Liver (tissue), 9 donors: Measurements from ENCODE around the gene CFAP298. TPM values are rescaled to one million over a fixed set of nuclear protein-coding genes. Genes with fewer than 3 reads are reported as not detected.

Experiments used
- DNase-seq: peaks from one replicate; pipeline ENCODE4 v3.0.0-alpha.2; 2017; ENCODE audit warnings: low spot score
- H3K27ac ChIP-seq, 2 donors: one replicate each; pipeline ENCODE4 v1.7.0; 2013; ENCODE audit warnings: inconsistent platforms in 2 of 2, low read length in 2 of 2, control low read depth in 1 of 2, low read depth in 1 of 2, mild to moderate bottlenecking in 1 of 2
- H3K27me3 ChIP-seq, 4 donors: one replicate each; pipeline versions ENCODE4 v1.6.1 to v1.7.0; 2013; ENCODE audit warnings: low read length in 3 of 4, inconsistent platforms in 1 of 4, mild to moderate bottlenecking in 1 of 4, moderate library complexity in 1 of 4; ENCODE audit not compliant: control insufficient read depth in 4 of 4, insufficient read depth in 4 of 4
- H3K36me3 ChIP-seq, 4 donors: one replicate each; pipeline versions ENCODE4 v1.6.1 to v1.7.0; 2013; ENCODE audit warnings: low read length in 3 of 4, mild to moderate bottlenecking in 3 of 4, low read depth in 1 of 4, moderate library complexity in 1 of 4; ENCODE audit not compliant: control insufficient read depth in 4 of 4, insufficient read depth in 3 of 4
- H3K4me1 ChIP-seq, 4 donors: one replicate each; pipeline versions ENCODE4 v1.6.1 to v1.7.0; 2013; ENCODE audit warnings: low read length in 3 of 4, mild to moderate bottlenecking in 3 of 4, moderate library complexity in 1 of 4; ENCODE audit not compliant: control insufficient read depth in 4 of 4, insufficient read depth in 4 of 4
- H3K4me3 ChIP-seq, 3 donors: one replicate each; pipeline versions ENCODE4 v1.6.1 to v1.7.0; 2013; ENCODE audit warnings: low read length in 3 of 3, control low read depth in 1 of 3, low read depth in 1 of 3, mild to moderate bottlenecking in 1 of 3
- H3K9ac ChIP-seq, 2 donors: one replicate each; pipeline ENCODE4 v1.7.0; 2013; ENCODE audit warnings: low read length in 2 of 2, mild to moderate bottlenecking in 2 of 2, moderate library complexity in 2 of 2, control low read depth in 1 of 2, low read depth in 1 of 2
- H3K9me3 ChIP-seq, 4 donors: one replicate each; pipeline versions ENCODE4 v1.6.1 to v1.7.0; 2013; ENCODE audit warnings: low read length in 3 of 4; ENCODE audit not compliant: control insufficient read depth in 4 of 4
- EGR1 ChIP-seq, 2 donors: IDR thresholded peaks; 2 replicates each; pipeline ENCODE4 v1.6.1; 2016 to 2018; ENCODE audit warnings: antibody characterized with exemption in 2 of 2, low read depth in 2 of 2
- FOXA1 ChIP-seq: IDR thresholded peaks from 2 replicates; pipeline ENCODE4 v1.6.1; 2016; ENCODE audit warnings: antibody characterized with exemption
- FOXA2 ChIP-seq: IDR thresholded peaks from 2 replicates; pipeline ENCODE4 v1.6.1; 2016; ENCODE audit warnings: antibody characterized with exemption
- GABPA ChIP-seq, 2 donors: IDR thresholded peaks in 1 of 2; conservative IDR thresholded peaks in 1 of 2; 2 replicates each; pipeline ENCODE4 v1.6.1; 2016; ENCODE audit warnings: antibody characterized with exemption in 2 of 2, mild to moderate bottlenecking in 1 of 2, moderate library complexity in 1 of 2
- HNF4A ChIP-seq, 2 donors: conservative IDR thresholded peaks; 2 replicates each; pipeline ENCODE4 v1.6.1; 2016; ENCODE audit warnings: antibody characterized with exemption in 2 of 2, mild to moderate bottlenecking in 2 of 2
- NR2F2 ChIP-seq: IDR thresholded peaks from 2 replicates; pipeline ENCODE4 v1.6.1; 2016; ENCODE audit warnings: antibody characterized with exemption
- RAD21 ChIP-seq, 2 donors: IDR thresholded peaks; 2 replicates each; pipeline ENCODE4 v1.6.1; 2016; ENCODE audit warnings: antibody characterized with exemption in 2 of 2, mild to moderate bottlenecking in 2 of 2
- YY1 ChIP-seq: IDR thresholded peaks from 2 replicates; pipeline ENCODE4 v1.6.1; 2016; ENCODE audit warnings: antibody characterized with exemption, mild to moderate bottlenecking
- WGBS: extraction: QIAGEN DNeasy Blood & Tissue Kit; methylation state at CpG from one replicate; pipeline ENCODE4 v1.1.7; 2013; 5-methylcytosine and 5-hydroxymethylcytosine counted together
- polyA plus RNA-seq, 2 donors: library from polyadenylated mRNA; stranded (reverse) in 1 of 2; unstranded in 1 of 2; fragments of 200-250 nt in 1 of 2; fragments of >200 nt in 1 of 2; fragmentation: Nextera tagmentation in 1 of 2; extraction: Ambion mirVana in 1 of 2; gene quantifications; one replicate each; pipeline versions ENCODE4 v1.2.1 to v1.2.3, GENCODE V29; 2013 to 2015
- total RNA-seq, 2 donors: library from RNA; depleted of rRNA; stranded (reverse); fragments of >200 nt; gene quantifications; one replicate each; pipeline ENCODE4 v1.2.3, GENCODE V29; 2014
- TF ChIP-seq, protein P1 (sequence below): IDR thresholded peaks from 2 replicates; pipeline ENCODE4 v1.6.1; 2016; ENCODE audit warnings: antibody characterized with exemption, mild to moderate bottlenecking
- TF ChIP-seq, protein P2 (sequence below): fragments of 150-350 bp; IDR thresholded peaks from 2 replicates; pipeline ENCODE4 v1.5.1; 2017; ENCODE audit warnings: improper control_type of control experiment, low read depth, low read length; ENCODE audit not compliant: missing input control
- TF ChIP-seq, protein P3 (sequence below): IDR thresholded peaks from 2 replicates; pipeline ENCODE4 v1.6.1; 2016; ENCODE audit warnings: antibody characterized with exemption
- TF ChIP-seq, protein P4 (sequence below): IDR thresholded peaks from 2 replicates; pipeline ENCODE4 v1.6.1; 2016; ENCODE audit warnings: antibody characterized with exemption
- donor health status: healthy.
- donor health status: healthy.
- donor health status: healthy.
- donor health status: healthy.
- donor health status: healthy.

Gene CFAP298
- total and polyA plus RNA-seq, 4 donors = 13.1 to 19.8 (median 15.3) TPM

DNA sequence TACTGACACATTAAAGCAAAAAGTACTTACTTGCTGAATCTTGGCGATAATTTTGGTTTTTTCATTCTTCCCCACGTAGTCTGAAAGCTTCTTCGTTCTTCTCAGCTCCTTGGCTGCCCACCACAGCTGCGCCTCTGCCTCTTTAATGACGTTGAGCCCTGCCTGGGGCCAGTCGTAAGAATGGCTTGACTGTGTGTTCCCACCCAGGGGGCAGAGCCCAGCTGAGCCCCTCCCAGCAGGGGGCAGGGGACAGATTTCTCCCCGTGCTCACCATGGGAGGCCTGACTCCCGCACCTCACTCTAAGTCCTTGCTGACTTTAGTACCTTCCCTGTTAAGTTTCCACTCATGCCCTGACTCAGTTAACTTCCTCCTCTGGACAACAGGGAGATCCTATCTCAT lies 9.0 kb downstream of the CFAP298 start:
- peaks cover 0 to 9% (median 2%) of the 10 kb centered on the region in 4 donors for H3K4me1 ChIP-seq
- TF ChIP-seq, protein P1, sequence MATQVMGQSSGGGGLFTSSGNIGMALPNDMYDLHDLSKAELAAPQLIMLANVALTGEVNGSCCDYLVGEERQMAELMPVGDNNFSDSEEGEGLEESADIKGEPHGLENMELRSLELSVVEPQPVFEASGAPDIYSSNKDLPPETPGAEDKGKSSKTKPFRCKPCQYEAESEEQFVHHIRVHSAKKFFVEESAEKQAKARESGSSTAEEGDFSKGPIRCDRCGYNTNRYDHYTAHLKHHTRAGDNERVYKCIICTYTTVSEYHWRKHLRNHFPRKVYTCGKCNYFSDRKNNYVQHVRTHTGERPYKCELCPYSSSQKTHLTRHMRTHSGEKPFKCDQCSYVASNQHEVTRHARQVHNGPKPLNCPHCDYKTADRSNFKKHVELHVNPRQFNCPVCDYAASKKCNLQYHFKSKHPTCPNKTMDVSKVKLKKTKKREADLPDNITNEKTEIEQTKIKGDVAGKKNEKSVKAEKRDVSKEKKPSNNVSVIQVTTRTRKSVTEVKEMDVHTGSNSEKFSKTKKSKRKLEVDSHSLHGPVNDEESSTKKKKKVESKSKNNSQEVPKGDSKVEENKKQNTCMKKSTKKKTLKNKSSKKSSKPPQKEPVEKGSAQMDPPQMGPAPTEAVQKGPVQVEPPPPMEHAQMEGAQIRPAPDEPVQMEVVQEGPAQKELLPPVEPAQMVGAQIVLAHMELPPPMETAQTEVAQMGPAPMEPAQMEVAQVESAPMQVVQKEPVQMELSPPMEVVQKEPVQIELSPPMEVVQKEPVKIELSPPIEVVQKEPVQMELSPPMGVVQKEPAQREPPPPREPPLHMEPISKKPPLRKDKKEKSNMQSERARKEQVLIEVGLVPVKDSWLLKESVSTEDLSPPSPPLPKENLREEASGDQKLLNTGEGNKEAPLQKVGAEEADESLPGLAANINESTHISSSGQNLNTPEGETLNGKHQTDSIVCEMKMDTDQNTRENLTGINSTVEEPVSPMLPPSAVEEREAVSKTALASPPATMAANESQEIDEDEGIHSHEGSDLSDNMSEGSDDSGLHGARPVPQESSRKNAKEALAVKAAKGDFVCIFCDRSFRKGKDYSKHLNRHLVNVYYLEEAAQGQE = no peak
- TF ChIP-seq HNF4A (conservative IDR thresholded peaks at IDR 0.05) = no peak
- H3K9ac ChIP-seq = no peak overlapping the region
- H3K36me3 ChIP-seq = peaks cover 14 to 52% (median 39%) of the 10 kb centered on the region in 4 donors
- no peak for DNase-seq
- H3K27me3 ChIP-seq = no peaks in the 10 kb centered on the region
- 91% methylated on average over 8 of the region's 8 CpGs for WGBS
- H3K9me3 ChIP-seq = no peaks in the 10 kb centered on the region
- H3K4me3 ChIP-seq = no peak overlapping the region
- H3K27ac ChIP-seq = no peak overlapping the region

DNA sequence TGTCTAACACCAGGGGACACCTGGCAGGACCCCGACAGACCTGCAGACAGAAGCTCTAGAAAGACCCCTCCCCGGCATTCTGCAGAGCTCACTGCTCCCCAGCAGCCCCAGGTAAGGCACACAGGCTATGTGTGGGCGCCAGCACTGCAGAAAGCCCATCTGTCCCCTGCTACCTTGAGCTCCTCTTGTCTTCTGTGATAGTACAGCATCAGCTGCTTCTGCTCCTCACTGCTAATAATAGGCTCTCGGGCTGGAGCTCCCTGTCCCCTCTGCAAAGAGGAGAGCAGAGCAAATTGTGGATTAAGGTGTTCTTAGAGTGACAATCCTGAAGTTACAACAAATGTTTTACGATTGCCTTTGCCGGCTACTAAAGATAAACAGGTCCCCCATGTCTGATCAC lies 10.1 kb downstream of the CFAP298 start:
- TF ChIP-seq, protein P1 = no peak
- TF ChIP-seq, protein P2, sequence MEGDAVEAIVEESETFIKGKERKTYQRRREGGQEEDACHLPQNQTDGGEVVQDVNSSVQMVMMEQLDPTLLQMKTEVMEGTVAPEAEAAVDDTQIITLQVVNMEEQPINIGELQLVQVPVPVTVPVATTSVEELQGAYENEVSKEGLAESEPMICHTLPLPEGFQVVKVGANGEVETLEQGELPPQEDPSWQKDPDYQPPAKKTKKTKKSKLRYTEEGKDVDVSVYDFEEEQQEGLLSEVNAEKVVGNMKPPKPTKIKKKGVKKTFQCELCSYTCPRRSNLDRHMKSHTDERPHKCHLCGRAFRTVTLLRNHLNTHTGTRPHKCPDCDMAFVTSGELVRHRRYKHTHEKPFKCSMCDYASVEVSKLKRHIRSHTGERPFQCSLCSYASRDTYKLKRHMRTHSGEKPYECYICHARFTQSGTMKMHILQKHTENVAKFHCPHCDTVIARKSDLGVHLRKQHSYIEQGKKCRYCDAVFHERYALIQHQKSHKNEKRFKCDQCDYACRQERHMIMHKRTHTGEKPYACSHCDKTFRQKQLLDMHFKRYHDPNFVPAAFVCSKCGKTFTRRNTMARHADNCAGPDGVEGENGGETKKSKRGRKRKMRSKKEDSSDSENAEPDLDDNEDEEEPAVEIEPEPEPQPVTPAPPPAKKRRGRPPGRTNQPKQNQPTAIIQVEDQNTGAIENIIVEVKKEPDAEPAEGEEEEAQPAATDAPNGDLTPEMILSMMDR = no peak
- TF ChIP-seq, protein P3, sequence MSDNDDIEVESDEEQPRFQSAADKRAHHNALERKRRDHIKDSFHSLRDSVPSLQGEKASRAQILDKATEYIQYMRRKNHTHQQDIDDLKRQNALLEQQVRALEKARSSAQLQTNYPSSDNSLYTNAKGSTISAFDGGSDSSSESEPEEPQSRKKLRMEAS = no peak
- TF ChIP-seq EGR1 (IDR thresholded peaks at IDR 0.05; ENCODE audit: low read depth in 2 of 2) = no peak
- no peak for TF ChIP-seq FOXA1
- TF ChIP-seq, protein P4, sequence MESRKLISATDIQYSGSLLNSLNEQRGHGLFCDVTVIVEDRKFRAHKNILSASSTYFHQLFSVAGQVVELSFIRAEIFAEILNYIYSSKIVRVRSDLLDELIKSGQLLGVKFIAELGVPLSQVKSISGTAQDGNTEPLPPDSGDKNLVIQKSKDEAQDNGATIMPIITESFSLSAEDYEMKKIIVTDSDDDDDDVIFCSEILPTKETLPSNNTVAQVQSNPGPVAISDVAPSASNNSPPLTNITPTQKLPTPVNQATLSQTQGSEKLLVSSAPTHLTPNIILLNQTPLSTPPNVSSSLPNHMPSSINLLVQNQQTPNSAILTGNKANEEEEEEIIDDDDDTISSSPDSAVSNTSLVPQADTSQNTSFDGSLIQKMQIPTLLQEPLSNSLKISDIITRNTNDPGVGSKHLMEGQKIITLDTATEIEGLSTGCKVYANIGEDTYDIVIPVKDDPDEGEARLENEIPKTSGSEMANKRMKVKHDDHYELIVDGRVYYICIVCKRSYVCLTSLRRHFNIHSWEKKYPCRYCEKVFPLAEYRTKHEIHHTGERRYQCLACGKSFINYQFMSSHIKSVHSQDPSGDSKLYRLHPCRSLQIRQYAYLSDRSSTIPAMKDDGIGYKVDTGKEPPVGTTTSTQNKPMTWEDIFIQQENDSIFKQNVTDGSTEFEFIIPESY = no peak
- no peak for TF ChIP-seq FOXA2
- TF ChIP-seq RAD21 (IDR thresholded peaks at IDR 0.05) = no peak
- no peak for TF ChIP-seq GABPA (IDR thresholded peaks at IDR 0.05 in 1 of 2, conservative IDR thresholded peaks at IDR 0.05 in 1 of 2)
- TF ChIP-seq YY1 = no peak
- no peak for TF ChIP-seq NR2F2
- Histone ChIP-seq H3K27me3 (no peaks in the 10 kb centered on the region), H3K27ac (no peak overlapping the region), H3K36me3 (peaks cover 14 to 52% (median 39%) of the 10 kb centered on the region in 4 donors), H3K9ac (no peak overlapping the region), H3K9me3 (no peaks in the 10 kb centered on the region), H3K4me3 (no peak overlapping the region), H3K4me1 (peaks cover 0 to 9% (median 2%) of the 10 kb centered on the region in 4 donors)
- DNase-seq = no peak
- 98% methylated on average over 6 of the region's 6 CpGs for WGBS
